ENCODE results near the gene ADAM22.

Gene ADAM22

DNA sequence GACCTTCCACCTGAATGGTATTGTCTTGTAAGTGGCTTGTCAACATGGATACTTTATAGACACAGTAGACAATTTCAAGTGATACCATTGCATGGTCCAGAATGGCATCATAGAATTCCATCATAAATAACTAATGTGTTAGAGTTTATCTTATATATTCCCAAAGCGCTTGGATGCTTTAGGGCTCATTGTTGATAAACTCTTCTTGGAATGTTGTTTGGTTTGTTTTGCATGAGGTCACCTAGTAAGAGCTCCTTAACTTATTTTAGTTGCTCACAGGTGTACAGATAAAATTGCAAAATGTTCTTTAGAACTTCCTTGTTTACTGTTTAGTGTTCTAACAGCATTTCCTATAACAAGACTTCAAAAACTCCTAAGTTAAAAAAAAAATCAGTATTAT is 249.0 kb downstream of the ADAM22 start:
- CTCF ChIA-PET: interaction anchor here (1.3 kb wide), 1 partner anchor 13 kb away, joined by 3 read pairs; no protein-coding TSS in a partner anchor
- Histone ChIP-seq H3K9me3 (ENCODE audit: control insufficient read depth, insufficient read depth, low read depth, low read length) (no peaks in the 10 kb centered on the region), H3K4me1 (ENCODE audit: control insufficient read depth, insufficient read depth, low read length) (no peaks in the 10 kb centered on the region), H3K36me3 (ENCODE audit: control insufficient read depth in 2 of 2, insufficient read depth in 1 of 2, low read length in 2 of 2) (no peaks in the 10 kb centered on the region), H3K27ac (ENCODE audit: extremely low read depth, low read depth, low read length) (no peak overlapping the region), H3K4me3 (ENCODE audit: low read depth, low read length) (no peak overlapping the region)
- POLR2A ChIA-PET: no interaction called here
- TF ChIP-seq, protein P1, sequence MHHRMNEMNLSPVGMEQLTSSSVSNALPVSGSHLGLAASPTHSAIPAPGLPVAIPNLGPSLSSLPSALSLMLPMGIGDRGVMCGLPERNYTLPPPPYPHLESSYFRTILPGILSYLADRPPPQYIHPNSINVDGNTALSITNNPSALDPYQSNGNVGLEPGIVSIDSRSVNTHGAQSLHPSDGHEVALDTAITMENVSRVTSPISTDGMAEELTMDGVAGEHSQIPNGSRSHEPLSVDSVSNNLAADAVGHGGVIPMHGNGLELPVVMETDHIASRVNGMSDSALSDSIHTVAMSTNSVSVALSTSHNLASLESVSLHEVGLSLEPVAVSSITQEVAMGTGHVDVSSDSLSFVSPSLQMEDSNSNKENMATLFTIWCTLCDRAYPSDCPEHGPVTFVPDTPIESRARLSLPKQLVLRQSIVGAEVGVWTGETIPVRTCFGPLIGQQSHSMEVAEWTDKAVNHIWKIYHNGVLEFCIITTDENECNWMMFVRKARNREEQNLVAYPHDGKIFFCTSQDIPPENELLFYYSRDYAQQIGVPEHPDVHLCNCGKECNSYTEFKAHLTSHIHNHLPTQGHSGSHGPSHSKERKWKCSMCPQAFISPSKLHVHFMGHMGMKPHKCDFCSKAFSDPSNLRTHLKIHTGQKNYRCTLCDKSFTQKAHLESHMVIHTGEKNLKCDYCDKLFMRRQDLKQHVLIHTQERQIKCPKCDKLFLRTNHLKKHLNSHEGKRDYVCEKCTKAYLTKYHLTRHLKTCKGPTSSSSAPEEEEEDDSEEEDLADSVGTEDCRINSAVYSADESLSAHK (tag by site-specific recombination; IDR thresholded peaks at IDR 0.05): no peak
- TF ChIP-seq AEBP2 (tag by site-specific recombination; IDR thresholded peaks at IDR 0.05; ENCODE audit: borderline replicate concordance): no peak
- TF ChIP-seq KLF10 (tag by site-specific recombination; IDR thresholded peaks at IDR 0.05): no peak
- TF ChIP-seq ZNF624 (tag by site-specific recombination; IDR thresholded peaks at IDR 0.05): no peak
- no peak for TF ChIP-seq ZNF416 (tag by site-specific recombination; IDR thresholded peaks at IDR 0.05)
- TF ChIP-seq ZNF521 (tag by site-specific recombination; IDR thresholded peaks at IDR 0.05): no peak
- no peak for TF ChIP-seq ZNF280D (tag by site-specific recombination; IDR thresholded peaks at IDR 0.05)
- no peak for TF ChIP-seq OSR2 (tag by site-specific recombination; IDR thresholded peaks at IDR 0.05)
- no peak for TF ChIP-seq ZNF48 (tag by site-specific recombination; IDR thresholded peaks at IDR 0.05)
- no peak for TF ChIP-seq ZNF777 (tag by site-specific recombination; IDR thresholded peaks at IDR 0.05; ENCODE audit: borderline replicate concordance)
- TF ChIP-seq ZBTB26 (tag by site-specific recombination; optimal IDR thresholded peaks at IDR 0.05): no peak
- TF ChIP-seq GLIS1 (tag by site-specific recombination; IDR thresholded peaks at IDR 0.05): no peak
- TF ChIP-seq ZNF157 (tag by site-specific recombination; IDR thresholded peaks at IDR 0.05): no peak
- no peak for TF ChIP-seq ZNF664 (tag by site-specific recombination; IDR thresholded peaks at IDR 0.05)
- TF ChIP-seq ZNF274 (IDR thresholded peaks at IDR 0.05; ENCODE audit: low read length): no peak
- TF ChIP-seq ZNF274 (tag by site-specific recombination; IDR thresholded peaks at IDR 0.05; ENCODE audit: borderline replicate concordance): no peak
- no peak for TF ChIP-seq ZFHX2 (tag by site-specific recombination; conservative IDR thresholded peaks at IDR 0.05)

- H3K4me3 ChIP-seq (ENCODE audit: low read depth, low read length): no peak overlapping the region
- ChIA-PET CTCF (interaction anchor here (0.7 to 1.6 kb wide), 2 partner anchors 15 to 401 kb away, joined by 4 to 5 read pairs; no protein-coding TSS in a partner anchor), POLR2A (no interaction called here)
- no peaks in the 10 kb centered on the region for H3K4me1 ChIP-seq (ENCODE audit: control insufficient read depth, insufficient read depth, low read length)
- H3K36me3 ChIP-seq (ENCODE audit: control insufficient read depth in 2 of 2, insufficient read depth in 1 of 2, low read length in 2 of 2): no peaks in the 10 kb centered on the region
- H3K9me3 ChIP-seq (ENCODE audit: control insufficient read depth, insufficient read depth, low read depth, low read length): no peaks in the 10 kb centered on the region
- no peak overlapping the region for H3K27ac ChIP-seq (ENCODE audit: extremely low read depth, low read depth, low read length)
- TF ChIP-seq ZNF184 (tag by site-specific recombination; IDR thresholded peaks at IDR 0.05) (no peak), ZNF335 (tag by site-specific recombination; conservative IDR thresholded peaks at IDR 0.05) (no peak), KLF1 (tag by site-specific recombination; IDR thresholded peaks at IDR 0.05) (no peak), ZNF157 (tag by site-specific recombination; IDR thresholded peaks at IDR 0.05) (no peak), ZNF549 (tag by site-specific recombination; IDR thresholded peaks at IDR 0.05) (no peak), GLIS2 (tag by site-specific recombination; IDR thresholded peaks at IDR 0.05) (no peak), SCRT1 (tag by site-specific recombination; IDR thresholded peaks at IDR 0.05; ENCODE audit: borderline replicate concordance) (no peak), ZSCAN16 (tag by site-specific recombination; IDR thresholded peaks at IDR 0.05) (no peak), ZNF629 (tag by site-specific recombination; IDR thresholded peaks at IDR 0.05) (no peak), ZXDB (tag by site-specific recombination; IDR thresholded peaks at IDR 0.05) (no peak), ZBTB1 (tag by site-specific recombination; IDR thresholded peaks at IDR 0.05) (no peak), MEIS1 (CRISPR knock-in tag; IDR thresholded peaks at IDR 0.05; ENCODE audit: borderline replicate concordance) (no peak), BCL11A (tag by site-specific recombination; IDR thresholded peaks at IDR 0.05; ENCODE audit: low read depth) (no peak), ZNF747 (tag by site-specific recombination; IDR thresholded peaks at IDR 0.05) (no peak)
Observed at GRCh38 chr7:88184848-88185304, 250.8 kb downstream of the ADAM22 start.

Data from HEK293 (cell line).